Embryonic facial prominence (tissue), 1 donor: ENCODE data around the gene AKT1.
"Not testable (repeated sequence)": the region's sequence is repeated elsewhere in the genome, so short reads cannot be mapped to it uniquely, and the experiment has no call there.

ENCODE experiments used
- DNase-seq: peaks from one replicate; pipeline ENCODE4 v3.0.0-alpha.2; 2016; ENCODE audit errors: extremely low spot score

The AKT1 gene

GRCh38 chr14:104794993-104795780 lies at the start of gene AKT1:
Gene AKT1, minus strand, starts transcription at chr14:104795748. Its CDS starts 3,105 bp downstream, at chr14:104792643.
- no peak for DNase-seq

- no peak for DNase-seq
These were observed 49.6 kb upstream of the AKT1 start for GRCh38 chr14:104845033-104845666.

GRCh38 chr14:104844306-104845032 lies 48.9 kb upstream of the AKT1 start:
- no peak for DNase-seq

GRCh38 chr14:104843442-104844305 lies 48.1 kb upstream of the AKT1 start:
- DNase-seq: no peak

- no peak for DNase-seq
These were observed 47.5 kb upstream of the AKT1 start for GRCh38 chr14:104843006-104843405.

- DNase-seq: no peak
These were observed 46.2 kb upstream of the AKT1 start for GRCh38 chr14:104841730-104842129.

GRCh38 chr14:104836171-104836935 lies 40.8 kb upstream of the AKT1 start:
- not testable (repeated sequence) for DNase-seq

- no peak for DNase-seq
These were observed 35.2 kb upstream of the AKT1 start for GRCh38 chr14:104830781-104831180.

GRCh38 chr14:104827177-104828055 lies 31.9 kb upstream of the AKT1 start:
- DNase-seq: no peak

GRCh38 chr14:104826861-104827176 lies 31.3 kb upstream of the AKT1 start:
- no peak for DNase-seq

GRCh38 chr14:104826189-104826860 lies 30.8 kb upstream of the AKT1 start:
- DNase-seq: peak; percentile 48

GRCh38 chr14:104824353-104824997 lies 28.9 kb upstream of the AKT1 start:
- no peak for DNase-seq

GRCh38 chr14:104822821-104823615 lies 27.5 kb upstream of the AKT1 start:
- DNase-seq: no peak

- DNase-seq: no peak
These were observed 26.5 kb upstream of the AKT1 start for GRCh38 chr14:104821971-104822608.

GRCh38 chr14:104821229-104821945 lies 25.8 kb upstream of the AKT1 start:
- DNase-seq: no peak

GRCh38 chr14:104820669-104821228 lies 25.2 kb upstream of the AKT1 start:
- DNase-seq: no peak

GRCh38 chr14:104819361-104819781 lies 23.8 kb upstream of the AKT1 start:
- DNase-seq: no peak
